Smooth muscle cell (in vitro differentiated cells): ENCODE data around the gene TMEM212. TPM values are rescaled to one million over a fixed set of nuclear protein-coding genes. Genes with fewer than 3 reads are reported as not detected.

Source experiments
- DNase-seq: peaks from one replicate; lab custom pipeline; 2025; ENCODE audit not compliant: unreplicated experiment; lab: John Stamatoyannopoulos, UW
- H2AFZ ChIP-seq: fragments of 200-600 bp; sonication (generic); 2 replicates; pipeline ENCODE4 v1.6.0; 2016; ENCODE audit warnings: antibody characterized with exemption, low read depth, mild to moderate bottlenecking
- H3F3A ChIP-seq: fragments of 200-600 bp; sonication (generic); 2 replicates; pipeline ENCODE4 v1.6.0; 2017; ENCODE audit warnings: antibody characterized with exemption, low read depth
- H3K27ac ChIP-seq: fragments of 200-600 bp; sonication (generic); 2 replicates; pipeline ENCODE4 v1.5.1; 2016; ENCODE audit warnings: low read depth, mild to moderate bottlenecking
- H3K27me3 ChIP-seq: fragments of 200-600 bp; sonication (generic); 2 replicates; pipeline ENCODE4 v1.6.1; 2016; ENCODE audit warnings: low read depth, mild to moderate bottlenecking
- H3K36me3 ChIP-seq: fragments of 200-600 bp; sonication (generic); 2 replicates; pipeline ENCODE4 v1.5.1; 2016; ENCODE audit warnings: low read depth
- H3K4me1 ChIP-seq: fragments of 200-600 bp; sonication (generic); 2 replicates; pipeline ENCODE4 v1.5.1; 2016; ENCODE audit warnings: low read depth
- H3K4me2 ChIP-seq: fragments of 200-600 bp; sonication (generic); 2 replicates; pipeline ENCODE4 v1.6.0; 2016; ENCODE audit warnings: mild to moderate bottlenecking
- H3K4me3 ChIP-seq: fragments of 200-600 bp; sonication (generic); 2 replicates; pipeline ENCODE4 v1.5.1; 2016; ENCODE audit warnings: mild to moderate bottlenecking
- H3K79me2 ChIP-seq: fragments of 200-600 bp; sonication (generic); 2 replicates; pipeline ENCODE4 v1.6.0; 2016; ENCODE audit warnings: low read depth, mild to moderate bottlenecking
- H3K9ac ChIP-seq: fragments of 200-600 bp; sonication (generic); 2 replicates; pipeline ENCODE4 v1.6.0; 2016; ENCODE audit warnings: low read depth
- H3K9me3 ChIP-seq: fragments of 200-600 bp; sonication (generic); replicated peaks from 2 replicates; pipeline ENCODE4 v1.5.1; 2016; ENCODE audit warnings: low read depth
- H4K20me1 ChIP-seq: fragments of 200-600 bp; sonication (generic); 2 replicates; pipeline ENCODE4 v1.6.0; 2016; ENCODE audit warnings: low read depth
- WGBS: methylation state at CpG from one replicate; pipeline ENCODE4 v1.1.7; 2016; ENCODE audit warnings: low lambda C conversion rate; 5-methylcytosine and 5-hydroxymethylcytosine counted together
- polyA plus RNA-seq: library from polyadenylated mRNA; unstranded; fragments of >200 nt; fragmentation: Nextera tagmentation; extraction: Ambion mirVana; gene quantifications from 2 replicates; pipeline ENCODE4 v1.2.1, GENCODE V29; 2016
- total RNA-seq: library from RNA; depleted of rRNA; stranded (reverse); fragments of >200 nt; gene quantifications from 2 replicates; pipeline ENCODE4 v1.2.3, GENCODE V29; 2014
- TF ChIP-seq, protein P1 (sequence below): fragments of 200-600 bp; sonication (generic); IDR thresholded peaks from 2 replicates; pipeline ENCODE4 v1.5.1; 2017; ENCODE audit warnings: borderline replicate concordance, mild to moderate bottlenecking, antibody characterized with exemption; ENCODE audit not compliant: insufficient read depth, poor library complexity, severe bottlenecking

TMEM212 gene
- total and polyA plus RNA-seq, 2 experiments from 2014 or later, result not detected

- H3F3A ChIP-seq, result peaks cover 26% of the 10 kb centered on the region
- WGBS, result 16% methylated on average over 5 of the region's 5 CpGs
- H2AFZ ChIP-seq, result no peak overlapping the region
- H3K4me2 ChIP-seq, result peak overlapping the region; percentile 65
- peaks cover 8% of the 10 kb centered on the region for H3K4me1 ChIP-seq
- DNase-seq, result no peak
- TF ChIP-seq, protein P1, sequence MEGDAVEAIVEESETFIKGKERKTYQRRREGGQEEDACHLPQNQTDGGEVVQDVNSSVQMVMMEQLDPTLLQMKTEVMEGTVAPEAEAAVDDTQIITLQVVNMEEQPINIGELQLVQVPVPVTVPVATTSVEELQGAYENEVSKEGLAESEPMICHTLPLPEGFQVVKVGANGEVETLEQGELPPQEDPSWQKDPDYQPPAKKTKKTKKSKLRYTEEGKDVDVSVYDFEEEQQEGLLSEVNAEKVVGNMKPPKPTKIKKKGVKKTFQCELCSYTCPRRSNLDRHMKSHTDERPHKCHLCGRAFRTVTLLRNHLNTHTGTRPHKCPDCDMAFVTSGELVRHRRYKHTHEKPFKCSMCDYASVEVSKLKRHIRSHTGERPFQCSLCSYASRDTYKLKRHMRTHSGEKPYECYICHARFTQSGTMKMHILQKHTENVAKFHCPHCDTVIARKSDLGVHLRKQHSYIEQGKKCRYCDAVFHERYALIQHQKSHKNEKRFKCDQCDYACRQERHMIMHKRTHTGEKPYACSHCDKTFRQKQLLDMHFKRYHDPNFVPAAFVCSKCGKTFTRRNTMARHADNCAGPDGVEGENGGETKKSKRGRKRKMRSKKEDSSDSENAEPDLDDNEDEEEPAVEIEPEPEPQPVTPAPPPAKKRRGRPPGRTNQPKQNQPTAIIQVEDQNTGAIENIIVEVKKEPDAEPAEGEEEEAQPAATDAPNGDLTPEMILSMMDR, result no peak
- no peaks in the 10 kb centered on the region for H3K27me3 ChIP-seq
- H3K36me3 ChIP-seq, result no peaks in the 10 kb centered on the region
- peak overlapping the region; percentile 9 for H3K9ac ChIP-seq
- H3K9me3 ChIP-seq, result no peaks in the 10 kb centered on the region
- no peak overlapping the region for H3K4me3 ChIP-seq
- no peaks in the 10 kb centered on the region for H4K20me1 ChIP-seq
- H3K27ac ChIP-seq, result peak overlapping the region; percentile 80
- no peaks in the 10 kb centered on the region for H3K79me2 ChIP-seq
Observed at GRCh38 chr3:171825222-171825828, 17.8 kb upstream of the TMEM212 start.

GRCh38 chr3:171827385-171827784 is 15.8 kb upstream of the TMEM212 start:
- Histone ChIP-seq H3K4me3 (no peak overlapping the region), H3K4me2 (no peak overlapping the region), H3K9ac (no peak overlapping the region), H2AFZ (no peak overlapping the region), H3K27me3 (no peaks in the 10 kb centered on the region), H3F3A (peaks cover 20% of the 10 kb centered on the region), H3K79me2 (no peaks in the 10 kb centered on the region), H4K20me1 (no peaks in the 10 kb centered on the region), H3K4me1 (peaks cover 8% of the 10 kb centered on the region), H3K27ac (no peak overlapping the region), H3K9me3 (no peaks in the 10 kb centered on the region), H3K36me3 (no peaks in the 10 kb centered on the region)
- no peak for DNase-seq
- 92% methylated on average over 3 of the region's 3 CpGs for WGBS
- TF ChIP-seq, protein P1, result no peak

DNA sequence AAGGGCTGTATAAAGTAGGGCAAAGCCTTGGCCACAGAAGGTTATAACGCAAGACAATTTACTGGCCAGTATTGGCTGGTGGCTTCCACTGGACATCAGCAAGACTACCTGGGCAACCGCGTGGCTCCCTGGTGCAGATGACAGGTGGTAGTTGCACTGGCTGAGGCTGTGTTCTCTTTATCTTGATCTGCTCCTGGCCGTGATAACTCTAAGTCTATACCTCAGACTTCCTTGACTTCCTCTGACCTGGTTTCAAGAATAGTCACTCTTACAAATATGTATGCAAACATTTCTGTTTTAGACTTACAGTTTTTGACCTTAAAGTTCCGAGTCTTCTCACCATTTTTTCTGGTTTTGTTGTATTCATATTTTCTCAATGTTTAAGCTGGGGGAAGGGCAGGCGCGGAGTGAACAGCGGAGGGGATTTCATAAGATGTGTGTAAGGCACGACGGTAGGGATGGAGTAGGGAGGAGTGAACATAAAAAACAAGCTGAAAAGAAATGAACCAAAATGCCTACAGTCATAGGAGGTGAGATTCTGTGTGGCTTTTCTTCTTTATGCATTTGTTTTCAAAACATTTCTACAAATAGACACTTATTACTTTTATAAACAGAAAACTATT is 15.2 kb upstream of the TMEM212 start:
- Histone ChIP-seq H3F3A (peaks cover 17% of the 10 kb centered on the region), H2AFZ (no peak overlapping the region), H3K4me3 (no peak overlapping the region), H3K79me2 (no peaks in the 10 kb centered on the region), H3K27me3 (no peaks in the 10 kb centered on the region), H3K27ac (no peak overlapping the region), H3K36me3 (no peaks in the 10 kb centered on the region), H3K9ac (no peak overlapping the region), H3K9me3 (no peaks in the 10 kb centered on the region), H4K20me1 (no peaks in the 10 kb centered on the region), H3K4me1 (peaks cover 8% of the 10 kb centered on the region), H3K4me2 (no peak overlapping the region)
- DNase-seq, result no peak
- WGBS, result 83% methylated on average over 10 of the region's 10 CpGs
- TF ChIP-seq, protein P1, result no peak
